ENCODE measurements around the gene RBM19. TPM values are rescaled to one million over a fixed set of nuclear protein-coding genes. Genes with fewer than 3 reads are reported as not detected.

Gene RBM19
- total and polyA plus RNA-seq, 2 donors (not counting 3 experiments of a cell fraction or from before 2014, with no cell fraction given) = 13.2 to 34.4 TPM

- intact Hi-C loops (cut with micrococcal nuclease) = no loop called here
- no TSS peak for BruUV-seq (replicated peaks)
- dilution Hi-C loops (cut with MboI; ENCODE audit: extremely low pct_ligation_motif_present, low sequenced_read_pairs) = no loop called here
- H3K9ac ChIP-seq (replicated peaks; ENCODE audit: extremely low read depth, insufficient read depth, low read length) = no peak overlapping the region
- CTCF ChIA-PET = interaction anchor here (1.6 to 4.3 kb wide), 3 partner anchors 456 to 492 kb away, joined by 3 to 23 read pairs (median 6); no protein-coding TSS in a partner anchor
- no peaks in the 10 kb centered on the region for H3K36me3 ChIP-seq (ENCODE audit: control insufficient read depth in 2 of 2, extremely low read depth in 1 of 2, insufficient read depth in 2 of 2, low read length in 2 of 2)
- H3K4me1 ChIP-seq (ENCODE audit: control insufficient read depth, extremely low read depth, insufficient read depth, low read length) = no peaks in the 10 kb centered on the region
- FAIRE-seq (no peak), DNase-seq (ENCODE audit: low read depth, low spot score) (no peak)
- H3K4me3 ChIP-seq (replicated peaks in 1 of 3; ENCODE audit: insufficient read depth in 1 of 3, low read depth in 1 of 3, low read length in 3 of 3) = no peak overlapping the region
- H3K79me2 ChIP-seq (ENCODE audit: control insufficient read depth, insufficient read depth, low read length) = no peaks in the 10 kb centered on the region
- no peak overlapping the region for H3K27ac ChIP-seq (ENCODE audit: insufficient read depth, low read depth, low read length)
- no peak overlapping the region for H2AFZ ChIP-seq (ENCODE audit: low read depth, low read length)
- TF ChIP-seq FOS (IDR thresholded peaks at IDR 0.05; ENCODE audit: borderline replicate concordance, insufficient read depth, low read length) = no peak
- TF ChIP-seq GATA2 (IDR thresholded peaks at IDR 0.05; ENCODE audit: insufficient read depth, insufficient read length, low read depth, low read length) = no peak
- TF ChIP-seq POLR2AphosphoS5 (IDR thresholded peaks at IDR 0.05; ENCODE audit: insufficient read depth, low read depth, low read length) = no peak
- TF ChIP-seq MYC (IDR thresholded peaks at IDR 0.05; ENCODE audit: low read depth, low read length) = no peak
- TF ChIP-seq POLR2A (IDR thresholded peaks at IDR 0.05; ENCODE audit: low read depth, low read length) = no peak
- H3K9me3 ChIP-seq (replicated peaks; ENCODE audit: control insufficient read depth, insufficient read depth, low read length) = no peaks in the 10 kb centered on the region
- H3K27me3 ChIP-seq (ENCODE audit: control insufficient read depth in 2 of 2, insufficient read depth in 2 of 2, low read length in 2 of 2) = no peaks in the 10 kb centered on the region
- H4K20me1 ChIP-seq (replicated peaks; ENCODE audit: control insufficient read depth, extremely low read depth, insufficient read depth, low read length) = no peaks in the 10 kb centered on the region
- no peaks in the 10 kb centered on the region for H3K9me1 ChIP-seq (replicated peaks; ENCODE audit: control insufficient read depth, extremely low read depth, insufficient read depth, low read length)
- POLR2A ChIA-PET = no interaction called here
- H3K4me2 ChIP-seq (ENCODE audit: insufficient read depth, low read length) = no peak overlapping the region
Observed at GRCh38 chr12:113917393-113917792, 48.7 kb downstream of the RBM19 start.

DNA sequence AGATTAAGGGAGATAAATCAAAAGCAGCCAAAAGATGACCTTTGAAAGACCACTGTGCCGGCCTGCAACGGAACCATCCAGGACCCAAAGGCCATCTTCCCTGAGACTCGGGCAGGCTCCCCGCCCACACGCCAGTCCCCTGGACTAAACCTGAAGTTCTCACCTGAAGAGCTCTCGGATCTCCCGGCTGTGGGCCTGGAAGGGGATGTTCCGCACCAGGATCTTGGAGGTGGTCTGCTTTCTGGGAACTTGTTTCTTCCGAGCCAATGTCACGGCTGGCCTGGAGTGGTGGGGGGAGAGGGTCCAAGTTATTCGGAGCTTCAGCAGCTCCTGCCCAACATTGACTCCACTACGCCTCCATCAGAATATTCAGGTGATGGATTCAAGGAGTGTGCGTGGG is 51.3 kb downstream of the RBM19 start:
- no peaks in the 10 kb centered on the region for H4K20me1 ChIP-seq (replicated peaks; ENCODE audit: control insufficient read depth, extremely low read depth, insufficient read depth, low read length)
- CTCF ChIA-PET = interaction anchor here (1.4 to 8.0 kb wide), 2 partner anchors 453 to 470 kb away, joined by 3 to 112 read pairs; no protein-coding TSS in a partner anchor
- dilution Hi-C loops (cut with MboI; ENCODE audit: extremely low pct_ligation_motif_present, low sequenced_read_pairs) (no loop called here), intact Hi-C loops (cut with micrococcal nuclease) (loop anchor here (5.0 kb wide), 1 partner anchor 83 kb away; no protein-coding TSS in a partner anchor)
- no peaks in the 10 kb centered on the region for H3K4me1 ChIP-seq (ENCODE audit: control insufficient read depth, extremely low read depth, insufficient read depth, low read length)
- no peak for TF ChIP-seq POLR2AphosphoS5 (IDR thresholded peaks at IDR 0.05; ENCODE audit: insufficient read depth, low read depth, low read length)
- no peak overlapping the region for H3K9ac ChIP-seq (replicated peaks; ENCODE audit: extremely low read depth, insufficient read depth, low read length)
- no peak overlapping the region for H2AFZ ChIP-seq (ENCODE audit: low read depth, low read length)
- DNase-seq (ENCODE audit: low read depth, low spot score) (no peak), FAIRE-seq (no peak)
- no peaks in the 10 kb centered on the region for H3K27me3 ChIP-seq (ENCODE audit: control insufficient read depth in 2 of 2, insufficient read depth in 2 of 2, low read length in 2 of 2)
- POLR2A ChIA-PET = no interaction called here
- no peaks in the 10 kb centered on the region for H3K79me2 ChIP-seq (ENCODE audit: control insufficient read depth, insufficient read depth, low read length)
- no peaks in the 10 kb centered on the region for H3K9me3 ChIP-seq (replicated peaks; ENCODE audit: control insufficient read depth, insufficient read depth, low read length)
- no peak overlapping the region for H3K4me3 ChIP-seq (replicated peaks in 1 of 3; ENCODE audit: insufficient read depth in 1 of 3, low read depth in 1 of 3, low read length in 3 of 3)
- no peak overlapping the region for H3K4me2 ChIP-seq (ENCODE audit: insufficient read depth, low read length)
- BruUV-seq (replicated peaks) = no TSS peak
- H3K27ac ChIP-seq (ENCODE audit: insufficient read depth, low read depth, low read length) = no peak overlapping the region
- no peaks in the 10 kb centered on the region for H3K9me1 ChIP-seq (replicated peaks; ENCODE audit: control insufficient read depth, extremely low read depth, insufficient read depth, low read length)
- no peaks in the 10 kb centered on the region for H3K36me3 ChIP-seq (ENCODE audit: control insufficient read depth in 2 of 2, extremely low read depth in 1 of 2, insufficient read depth in 2 of 2, low read length in 2 of 2)

Data from endothelial cell of umbilical vein (primary cell).